Islet precursor cell (in vitro differentiated cells): ENCODE data around the gene EIF3L.
A peak's percentile ranks its signal among the peaks of the same experiment; 100 is the strongest.

Source experiments
- DNase-seq: peaks from one replicate; pipeline ENCODE4 v3.0.0-alpha.2; 2018

Gene EIF3L

GRCh38 chr22:37817705-37818408, 31.4 kb upstream of the EIF3L start:
- peak; percentile 94 for DNase-seq

- peak; percentile 82 for DNase-seq
Measured at GRCh38 chr22:37818409-37819104, 30.7 kb upstream of the EIF3L start.

- DNase-seq = no peak
Measured at GRCh38 chr22:37819105-37819433, 30.1 kb upstream of the EIF3L start.

- no peak for DNase-seq
Measured at GRCh38 chr22:37820350-37820749, 28.9 kb upstream of the EIF3L start.

GRCh38 chr22:37822079-37822833, 27.0 kb upstream of the EIF3L start:
- peak; percentile 69 for DNase-seq

GRCh38 chr22:37823134-37823985, 25.9 kb upstream of the EIF3L start, which contains the start of gene GALR3:
GALR3 (plus strand) TSS chr22:37823382; CDS start chr22:37823407, 25 bp downstream.
- no peak for DNase-seq

GRCh38 chr22:37824674-37825641, 24.3 kb upstream of the EIF3L start:
- DNase-seq = peak; percentile 67

- DNase-seq = no peak
Measured at GRCh38 chr22:37827056-37827455, 22.2 kb upstream of the EIF3L start.

- no peak for DNase-seq
Measured at GRCh38 chr22:37830093-37830842, 19.0 kb upstream of the EIF3L start.

- no peak for DNase-seq
Measured at GRCh38 chr22:37831472-37831871, 17.7 kb upstream of the EIF3L start.

GRCh38 chr22:37832022-37832857, 17.0 kb upstream of the EIF3L start:
- no peak for DNase-seq

GRCh38 chr22:37842015-37842793, 7.0 kb upstream of the EIF3L start:
- no peak for DNase-seq

- DNase-seq = no peak
Measured at GRCh38 chr22:37843741-37844089, 5.5 kb upstream of the EIF3L start.

- no peak for DNase-seq
Measured at GRCh38 chr22:37844904-37845329, 4.3 kb upstream of the EIF3L start.

GRCh38 chr22:37846433-37846832, 2.8 kb upstream of the EIF3L start:
- DNase-seq = no peak

- no peak for DNase-seq
Measured at GRCh38 chr22:37848587-37849088, 581 bp upstream of the EIF3L start.

- no peak for DNase-seq
Measured at GRCh38 chr22:37850801-37851200, 1.6 kb downstream of the EIF3L start.

- no peak for DNase-seq
Measured at GRCh38 chr22:37852418-37852817, 3.2 kb downstream of the EIF3L start.

GRCh38 chr22:37854946-37855345, 5.7 kb downstream of the EIF3L start:
- DNase-seq = no peak
